DMS114 treated with DMSO at 0.1 percent for 48 hours (cell line): ENCODE data around the gene CUZD1.

Experiments
- DNase-seq: peaks from one replicate; lab custom pipeline; 2025; ENCODE audit not compliant: unreplicated experiment; lab: John Stamatoyannopoulos, UW

Gene CUZD1

GRCh38 chr10:122821808-122822207 is 23.8 kb downstream of the CUZD1 start:
- no peak for DNase-seq

GRCh38 chr10:122815458-122815857 is 30.2 kb downstream of the CUZD1 start:
- DNase-seq = no peak

- DNase-seq = no peak
Observed at GRCh38 chr10:122814493-122814892, 31.2 kb downstream of the CUZD1 start.

GRCh38 chr10:122812751-122813150 is 32.9 kb downstream of the CUZD1 start:
- no peak for DNase-seq

GRCh38 chr10:122802282-122802681 is 43.4 kb downstream of the CUZD1 start:
- no peak for DNase-seq

- no peak for DNase-seq
Observed at GRCh38 chr10:122798704-122799231, 46.9 kb downstream of the CUZD1 start.

GRCh38 chr10:122796796-122797195 is 48.9 kb downstream of the CUZD1 start:
- no peak for DNase-seq

GRCh38 chr10:122795924-122796323 is 49.7 kb downstream of the CUZD1 start:
- DNase-seq = no peak

- no peak for DNase-seq
Observed at GRCh38 chr10:122786269-122786668, 59.4 kb downstream of the CUZD1 start.

- no peak for DNase-seq
Observed at GRCh38 chr10:122782911-122783310, 62.7 kb downstream of the CUZD1 start.
